ENCODE results near the gene YAE1. TPM values are rescaled to one million over a fixed set of nuclear protein-coding genes. Genes with fewer than 3 reads are reported as not detected.
"Not testable (repeated sequence)": the region's sequence is repeated elsewhere in the genome, so short reads cannot be mapped to it uniquely, and the experiment has no call there.

The YAE1 gene
- total RNA-seq, 3 donors from 2014 or later, result 14.4 to 34.7 (median 24.6) TPM

GRCh38 chr7:39539816-39540215 lies 26.4 kb upstream of the YAE1 start:
- Histone ChIP-seq H3K27ac (no peak overlapping the region), H3K36me3 (no peaks in the 10 kb centered on the region), H3K4me3 (no peak overlapping the region), H3K27me3 (no peaks in the 10 kb centered on the region), H3K4me1 (no peaks in the 10 kb centered on the region), H3K9me3 (no peaks in the 10 kb centered on the region)
- no peak for DNase-seq (ENCODE audit: low spot score in 2 of 2)
- TF ChIP-seq POLR2A (IDR thresholded peaks at IDR 0.05), result no peak
- TF ChIP-seq, protein P1, sequence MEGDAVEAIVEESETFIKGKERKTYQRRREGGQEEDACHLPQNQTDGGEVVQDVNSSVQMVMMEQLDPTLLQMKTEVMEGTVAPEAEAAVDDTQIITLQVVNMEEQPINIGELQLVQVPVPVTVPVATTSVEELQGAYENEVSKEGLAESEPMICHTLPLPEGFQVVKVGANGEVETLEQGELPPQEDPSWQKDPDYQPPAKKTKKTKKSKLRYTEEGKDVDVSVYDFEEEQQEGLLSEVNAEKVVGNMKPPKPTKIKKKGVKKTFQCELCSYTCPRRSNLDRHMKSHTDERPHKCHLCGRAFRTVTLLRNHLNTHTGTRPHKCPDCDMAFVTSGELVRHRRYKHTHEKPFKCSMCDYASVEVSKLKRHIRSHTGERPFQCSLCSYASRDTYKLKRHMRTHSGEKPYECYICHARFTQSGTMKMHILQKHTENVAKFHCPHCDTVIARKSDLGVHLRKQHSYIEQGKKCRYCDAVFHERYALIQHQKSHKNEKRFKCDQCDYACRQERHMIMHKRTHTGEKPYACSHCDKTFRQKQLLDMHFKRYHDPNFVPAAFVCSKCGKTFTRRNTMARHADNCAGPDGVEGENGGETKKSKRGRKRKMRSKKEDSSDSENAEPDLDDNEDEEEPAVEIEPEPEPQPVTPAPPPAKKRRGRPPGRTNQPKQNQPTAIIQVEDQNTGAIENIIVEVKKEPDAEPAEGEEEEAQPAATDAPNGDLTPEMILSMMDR (IDR thresholded peaks at IDR 0.05), result no peak
- intact Hi-C loops (cut with DNase I; ENCODE audit: low total_unique reads), result no loop called here

DNA sequence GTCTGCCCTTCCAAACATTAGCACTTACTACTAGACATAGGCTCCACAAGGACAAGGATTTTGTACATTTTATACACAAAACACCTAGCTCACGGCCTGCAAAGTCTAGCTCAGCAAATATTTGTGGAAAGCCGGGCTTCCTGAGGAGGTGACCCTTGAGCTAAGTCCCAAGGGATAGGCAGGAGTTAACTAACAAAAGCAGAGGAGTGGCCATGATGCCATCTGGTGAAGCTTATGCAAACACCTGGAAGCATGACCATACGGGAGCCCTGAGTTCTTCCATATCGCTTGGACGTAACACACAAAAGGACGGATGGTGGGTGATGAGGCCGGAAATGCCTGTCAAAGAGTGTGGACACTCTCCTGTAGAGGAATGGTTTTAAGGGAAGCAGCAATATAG lies 25.9 kb upstream of the YAE1 start:
- DNase-seq (ENCODE audit: low spot score in 2 of 2), result no peak
- no peaks in the 10 kb centered on the region for H3K9me3 ChIP-seq
- no peak overlapping the region for H3K4me3 ChIP-seq
- intact Hi-C loops (cut with DNase I; ENCODE audit: low total_unique reads), result no loop called here
- TF ChIP-seq POLR2A (IDR thresholded peaks at IDR 0.05), result no peak
- no peak for TF ChIP-seq POLR2AphosphoS5 (IDR thresholded peaks at IDR 0.05)
- TF ChIP-seq, protein P1 (IDR thresholded peaks at IDR 0.05), result no peak
- H3K27ac ChIP-seq, result no peak overlapping the region
- no peaks in the 10 kb centered on the region for H3K36me3 ChIP-seq
- no peaks in the 10 kb centered on the region for H3K27me3 ChIP-seq
- H3K4me1 ChIP-seq, result no peaks in the 10 kb centered on the region

GRCh38 chr7:39541511-39541910 lies 24.7 kb upstream of the YAE1 start:
- Histone ChIP-seq H3K36me3 (no peaks in the 10 kb centered on the region), H3K9me3 (peaks cover 1 to 3% of the 10 kb centered on the region in 2 donors), H3K27me3 (no peaks in the 10 kb centered on the region), H3K27ac (no peak overlapping the region), H3K4me3 (no peak overlapping the region), H3K4me1 (no peaks in the 10 kb centered on the region)
- TF ChIP-seq, protein P1 (IDR thresholded peaks at IDR 0.05), result no peak
- TF ChIP-seq POLR2AphosphoS5 (IDR thresholded peaks at IDR 0.05), result no peak
- DNase-seq (ENCODE audit: low spot score in 2 of 2), result no peak
- intact Hi-C loops (cut with DNase I; ENCODE audit: low total_unique reads), result no loop called here

- not testable (repeated sequence) for H3K4me1 ChIP-seq; DNase-seq (ENCODE audit: low spot score in 2 of 2)
Measured at GRCh38 chr7:39544774-39545173, 21.4 kb upstream of the YAE1 start.

GRCh38 chr7:39547336-39547735 lies 18.9 kb upstream of the YAE1 start:
- Histone ChIP-seq H3K4me1 (no peaks in the 10 kb centered on the region), H3K4me3 (no peak overlapping the region), H3K36me3 (no peaks in the 10 kb centered on the region), H3K27ac (no peak overlapping the region), H3K9me3 (peaks cover 15 to 24% of the 10 kb centered on the region in 2 donors), H3K27me3 (no peaks in the 10 kb centered on the region)
- TF ChIP-seq, protein P1 (IDR thresholded peaks at IDR 0.05), result no peak
- TF ChIP-seq POLR2AphosphoS5 (IDR thresholded peaks at IDR 0.05) (no peak), POLR2A (IDR thresholded peaks at IDR 0.05) (no peak)
- DNase-seq (ENCODE audit: low spot score in 2 of 2), result no peak
- intact Hi-C loops (cut with DNase I; ENCODE audit: low total_unique reads), result no loop called here

More at GRCh38 chr7:39544774-39545173, 21.4 kb upstream of the YAE1 start:
- H3K4me3 ChIP-seq; H3K27me3 ChIP-seq; H3K36me3 ChIP-seq; H3K27ac ChIP-seq; intact Hi-C loops (cut with DNase I; ENCODE audit: low total_unique reads): not testable (repeated sequence)
- H3K9me3 ChIP-seq, result peaks cover 15 to 24% of the 10 kb centered on the region in 2 donors

DNA sequence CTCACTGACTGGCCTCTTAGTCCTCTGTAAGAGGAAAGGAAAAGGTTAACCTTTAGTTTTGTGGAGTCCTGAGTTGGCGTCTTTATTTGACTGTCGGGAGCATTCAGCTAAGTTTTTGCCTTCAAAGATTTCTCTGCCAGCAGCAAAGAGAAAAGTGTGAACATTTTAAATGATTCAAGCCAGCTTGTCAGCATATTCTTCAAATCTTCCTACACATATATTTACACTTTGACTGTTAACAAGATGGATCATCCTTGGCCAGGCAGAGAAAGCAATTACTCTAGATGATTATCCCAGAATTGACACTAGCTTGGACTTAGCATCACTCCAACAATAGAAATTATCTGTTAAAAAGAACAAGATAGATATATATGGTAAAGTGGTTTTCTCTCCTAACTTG lies 15.8 kb upstream of the YAE1 start:
- peaks cover 15 to 24% of the 10 kb centered on the region in 2 donors for H3K9me3 ChIP-seq
- no peak overlapping the region for H3K4me3 ChIP-seq
- H3K36me3 ChIP-seq, result no peaks in the 10 kb centered on the region
- TF ChIP-seq POLR2AphosphoS5 (IDR thresholded peaks at IDR 0.05) (no peak), POLR2A (IDR thresholded peaks at IDR 0.05) (no peak)
- TF ChIP-seq, protein P1 (IDR thresholded peaks at IDR 0.05), result no peak
- DNase-seq (ENCODE audit: low spot score in 2 of 2), result no peak
- H3K27me3 ChIP-seq, result no peaks in the 10 kb centered on the region
- H3K4me1 ChIP-seq, result no peaks in the 10 kb centered on the region
- intact Hi-C loops (cut with DNase I; ENCODE audit: low total_unique reads), result no loop called here
- H3K27ac ChIP-seq, result no peak overlapping the region

All from breast epithelium (tissue), 4 donors.